SK-N-SH (cell line): Measurements from ENCODE around the gene POU3F1. TPM values are rescaled to one million over a fixed set of nuclear protein-coding genes. Genes with fewer than 3 reads are reported as not detected.

ENCODE experiments used
- CTCF ChIA-PET: fragments of 300-600, 350-600 bp; formaldehyde crosslinking; extraction: SDS; loops from one replicate; lab custom pipeline; 2021; lab: Yijun Ruan, JAX
- POLR2A ChIA-PET: fragments of 350-600 bp; sonication (Branson Sonifier 250); formaldehyde crosslinking; extraction: SDS; loops from one replicate; lab custom pipeline; 2020; ENCODE audit warnings: antibody characterized with exemption, inconsistent platforms; lab: Yijun Ruan, JAX
- DNase-seq: peaks from one replicate; pipeline ENCODE4 v3.0.0; 2012
- H2AFZ ChIP-seq: fragments of 200-600 bp; sonication (generic); 2 replicates; pipeline ENCODE4 v1.8.1; 2016; ENCODE audit warnings: antibody characterized with exemption, mild to moderate bottlenecking, low read depth
- H3F3A ChIP-seq: fragments of 200-600 bp; sonication (generic); replicated peaks from 2 replicates; pipeline ENCODE3; 2016; ENCODE audit warnings: antibody characterized with exemption, mild to moderate bottlenecking; ENCODE audit not compliant: insufficient read depth
- H3K27ac ChIP-seq, 2 experiments: fragments of 200-500 bp in 1 of 2; fragments of 200-600 bp in 1 of 2; sonication (Bioruptor generic) in 1 of 2; sonication (generic), shearing (Covaris generic) in 1 of 2; 2 replicates each; pipeline versions ENCODE4 v1.5.1 to v1.6.1; 2014 to 2016; ENCODE audit warnings: low read depth in 2 of 2, inconsistent platforms in 1 of 2, low read length in 1 of 2, mild to moderate bottlenecking in 1 of 2, mixed read lengths in 1 of 2
- H3K27me3 ChIP-seq: fragments of 200-600 bp; sonication (generic), shearing (Covaris generic); 2 replicates; pipeline ENCODE4 v1.6.1; 2016; ENCODE audit warnings: mixed run types; ENCODE audit not compliant: insufficient read depth
- H3K36me3 ChIP-seq, 2 experiments: fragments of 200-500 bp in 1 of 2; fragments of 200-600 bp in 1 of 2; sonication (Bioruptor generic) in 1 of 2; sonication (generic) in 1 of 2; replicated peaks in 1 of 2; 2 replicates each; pipeline versions ENCODE3 to v1.5.1; 2014 to 2016; ENCODE audit warnings: low read length in 1 of 2, mild to moderate bottlenecking in 1 of 2; ENCODE audit not compliant: insufficient read depth in 2 of 2, control insufficient read depth in 1 of 2
- H3K4me1 ChIP-seq, 2 experiments: fragments of 200-500 bp in 1 of 2; fragments of 200-600 bp in 1 of 2; sonication (Bioruptor generic) in 1 of 2; sonication (generic), shearing (Covaris generic) in 1 of 2; 2 replicates each; pipeline versions ENCODE4 v1.5.1 to v1.6.1; 2014 to 2016; ENCODE audit warnings: low read depth in 1 of 2, low read length in 1 of 2, mixed run types in 1 of 2; ENCODE audit not compliant: insufficient read depth in 2 of 2, control insufficient read depth in 1 of 2
- H3K4me2 ChIP-seq: fragments of 200-600 bp; sonication (generic), shearing (Covaris generic); 2 replicates; pipeline ENCODE4 v1.6.1; 2017; ENCODE audit warnings: mixed run types
- H3K4me3 ChIP-seq, 2 experiments: fragments of 200-500 bp in 1 of 2; fragments of 200-600 bp in 1 of 2; sonication (Bioruptor generic) in 1 of 2; sonication (generic), shearing (Covaris generic) in 1 of 2; 2 replicates each; pipeline versions ENCODE4 v1.5.1 to v1.8.1; 2014 to 2016; ENCODE audit warnings: low read depth in 2 of 2, inconsistent platforms in 1 of 2, low read length in 1 of 2, mild to moderate bottlenecking in 1 of 2, mixed read lengths in 1 of 2, moderate library complexity in 1 of 2
- H3K79me2 ChIP-seq: fragments of 200-600 bp; sonication (generic); 2 replicates; pipeline ENCODE4 v1.8.1; 2017; ENCODE audit warnings: mild to moderate bottlenecking; ENCODE audit not compliant: insufficient read depth
- H3K9ac ChIP-seq: fragments of 200-600 bp; sonication (generic); 2 replicates; pipeline ENCODE4 v1.6.1; 2017; ENCODE audit warnings: mixed run types
- H3K9me2 ChIP-seq: fragments of 200-600 bp; sonication (generic); 2 replicates; pipeline ENCODE4 v1.6.1; 2017; ENCODE audit warnings: mixed run types
- H3K9me3 ChIP-seq: fragments of 200-600 bp; sonication (generic); 2 replicates; pipeline ENCODE4 v1.6.1; 2017; ENCODE audit warnings: mixed run types, mild to moderate bottlenecking, moderate library complexity
- H4K20me1 ChIP-seq: fragments of 200-600 bp; sonication (generic); 2 replicates; pipeline ENCODE4 v1.6.1; 2017; ENCODE audit warnings: mild to moderate bottlenecking, mixed run types; ENCODE audit not compliant: insufficient read depth
- EZH2phosphoT487 ChIP-seq: fragments of 200-600 bp; sonication (generic); IDR thresholded peaks from 2 replicates; pipeline ENCODE4 v1.6.1; 2017; ENCODE audit warnings: low read depth, mixed run types, mild to moderate bottlenecking, antibody characterized with exemption, moderate library complexity, borderline replicate concordance
- FOSL2 ChIP-seq: IDR thresholded peaks from 2 replicates; pipeline ENCODE4 v1.4.0; 2012; ENCODE audit warnings: low read depth, mild to moderate bottlenecking, moderate library complexity, borderline replicate concordance
- FOXJ3 ChIP-seq: sonication (generic); formaldehyde crosslinking; IDR thresholded peaks from 2 replicates; pipeline ENCODE4 v1.5.1; 2020; ENCODE audit warnings: mild to moderate bottlenecking, missing genetic modification reagents
- FOXM1 ChIP-seq: IDR thresholded peaks from 2 replicates; pipeline ENCODE4 v1.4.0; 2012; ENCODE audit warnings: low read depth, mild to moderate bottlenecking
- GABPA ChIP-seq: IDR thresholded peaks from 2 replicates; pipeline ENCODE4 v1.4.0; 2012; ENCODE audit warnings: low read depth, mild to moderate bottlenecking
- IRF3 ChIP-seq: fragments of 150-350 bp; IDR thresholded peaks from 2 replicates; pipeline ENCODE4 v1.6.1; 2016; ENCODE audit warnings: mild to moderate bottlenecking, low read depth, low read length
- JUND ChIP-seq: IDR thresholded peaks from 2 replicates; pipeline ENCODE4 v1.4.0; 2012
- MAX ChIP-seq: IDR thresholded peaks from 2 replicates; pipeline ENCODE4 v1.4.0; 2012; ENCODE audit warnings: low read depth
- MEF2A ChIP-seq: IDR thresholded peaks from 2 replicates; pipeline ENCODE4 v1.4.0; 2012; ENCODE audit warnings: low read depth, borderline replicate concordance
- MXI1 ChIP-seq: IDR thresholded peaks from 2 replicates; pipeline ENCODE4 v1.6.1; 2012; ENCODE audit warnings: mild to moderate bottlenecking, low read depth, low read length, improper control_type of control experiment
- NFIC ChIP-seq: IDR thresholded peaks from 2 replicates; pipeline ENCODE4 v1.4.0; 2012; ENCODE audit warnings: borderline replicate concordance
- NRF1 ChIP-seq: IDR thresholded peaks from 2 replicates; pipeline ENCODE4 v1.6.1; 2012; ENCODE audit warnings: low read depth, mild to moderate bottlenecking, low read length
- PBX3 ChIP-seq: IDR thresholded peaks from 2 replicates; pipeline ENCODE4; 2012
- REST ChIP-seq: IDR thresholded peaks from 2 replicates; pipeline ENCODE4 v1.6.1; 2012; ENCODE audit warnings: mild to moderate bottlenecking, low read depth, low read length, moderate library complexity
- SIN3A ChIP-seq: IDR thresholded peaks from 2 replicates; pipeline ENCODE4 v1.6.1; 2012; ENCODE audit warnings: low read depth, mild to moderate bottlenecking, low read length, moderate library complexity, borderline replicate concordance
- TAF1 ChIP-seq: IDR thresholded peaks from 2 replicates; pipeline ENCODE4 v1.6.1; 2012; ENCODE audit warnings: low read depth, mild to moderate bottlenecking, low read length, moderate library complexity, borderline replicate concordance
- USF1 ChIP-seq: IDR thresholded peaks from 2 replicates; pipeline ENCODE4 v1.4.0; 2012; ENCODE audit warnings: low read depth, borderline replicate concordance
- WGBS: methylation state at CpG from one replicate; pipeline ENCODE4 v1.1.6; 2017; ENCODE audit warnings: low lambda C conversion rate; 5-methylcytosine and 5-hydroxymethylcytosine counted together
- polyA plus RNA-seq, 3 experiments: library from polyadenylated mRNA; depleted of rRNA; stranded (reverse); fragments of >200 nt; gene quantifications; 2 replicates each; pipeline ENCODE4 v1.2.3, GENCODE V29; 2012

The POU3F1 gene
- polyA plus RNA-seq, 1 of the 3 experiments (the other 2 are of a cell fraction), result not detected

GRCh38 chr1:38025664-38026063 is 20.9 kb downstream of the POU3F1 start (continued):
- TF ChIP-seq FOSL2 (no peak), USF1 (no peak)

GRCh38 chr1:38025233-38025632 is 21.4 kb downstream of the POU3F1 start:
- POLR2A ChIA-PET, result no interaction called here
- H4K20me1 ChIP-seq, result no peaks in the 10 kb centered on the region
- H3K9me2 ChIP-seq, result no peaks in the 10 kb centered on the region
- no peak for DNase-seq
- H3K4me2 ChIP-seq, result no peak overlapping the region
- H3K27me3 ChIP-seq, result no peaks in the 10 kb centered on the region
- no peak overlapping the region for H2AFZ ChIP-seq
- CTCF ChIA-PET, result interaction anchor here (0.8 to 6.6 kb wide), 5 partner anchors 11 to 810 kb away, joined by 3 to 52 read pairs (median 3); partner anchors contain the start of gene UTP11
- H3K9me3 ChIP-seq, result no peaks in the 10 kb centered on the region
- H3K79me2 ChIP-seq, result peaks cover 3% of the 10 kb centered on the region; the same call in 1 of the 2 replicates
- TF ChIP-seq PBX3 (no peak), EZH2phosphoT487 (no peak), GABPA (no peak), IRF3 (no peak), MEF2A (no peak), MXI1 (no peak), FOXJ3 (no peak), JUND (no peak), TAF1 (no peak), MAX (no peak), FOXM1 (no peak), REST (no peak), NRF1 (no peak), NFIC (no peak), SIN3A (no peak)
- TF ChIP-seq, all 33 proteins: peak for 0
- 100% methylated on average over 2 of the region's 2 CpGs for WGBS
- H3F3A ChIP-seq, result peaks cover 19% of the 10 kb centered on the region
- H3K27ac ChIP-seq, result no peak overlapping the region
- H3K4me1 ChIP-seq, result peaks cover 27 to 28% of the 10 kb centered on the region in 2 experiments; a peak in 3 of 4 replicates
- H3K9ac ChIP-seq, result no peak overlapping the region
- no peak overlapping the region for H3K4me3 ChIP-seq
- peaks cover 45 to 46% of the 10 kb centered on the region in 2 experiments for H3K36me3 ChIP-seq
